ENCODE results near the gene COL18A1.

- no peak for TF ChIP-seq POLR2A (IDR thresholded peaks at IDR 0.05; ENCODE audit: low read depth)
- TF ChIP-seq EP300 (IDR thresholded peaks at IDR 0.05): no peak
- no peak for TF ChIP-seq CTCF (IDR thresholded peaks at IDR 0.05)
- no peak for TF ChIP-seq POLR2AphosphoS5 (IDR thresholded peaks at IDR 0.05)
Observed at GRCh38 chr21:45552696-45553391, 147.9 kb downstream of the COL18A1 start.
